Suprapubic skin (tissue), 4 donors: Measurements from ENCODE around the gene COG1. TPM values are rescaled to one million over a fixed set of nuclear protein-coding genes. Genes with fewer than 3 reads are reported as not detected.

Source experiments
- DNase-seq, 2 donors: peaks; one replicate each; pipeline ENCODE4 v3.0.0-alpha.2; 2019; ENCODE audit warnings: low spot score in 2 of 2
- H3K27ac ChIP-seq: fragments of 200-600 bp; sonication (generic); one replicate; pipeline ENCODE4 v1.5.1; 2019
- H3K27me3 ChIP-seq: fragments of 200-600 bp; sonication (generic); one replicate; pipeline ENCODE4 v1.5.1; 2019
- H3K36me3 ChIP-seq: fragments of 200-600 bp; sonication (generic); one replicate; pipeline ENCODE4 v1.5.1; 2019
- H3K4me1 ChIP-seq: fragments of 200-600 bp; sonication (generic); one replicate; pipeline ENCODE4 v1.5.1; 2019
- H3K4me3 ChIP-seq: fragments of 200-600 bp; sonication (generic); one replicate; pipeline ENCODE4 v1.5.1; 2019; ENCODE audit warnings: mild to moderate bottlenecking
- H3K9me3 ChIP-seq: fragments of 200-600 bp; sonication (generic); one replicate; pipeline ENCODE4 v1.5.1; 2019
- EP300 ChIP-seq: sonication (generic); formaldehyde crosslinking; IDR thresholded peaks from one replicate; pipeline ENCODE4 v1.6.1; 2017; ENCODE audit warnings: antibody characterized with exemption
- POLR2A ChIP-seq, 2 donors: fragments of 450-650 bp; IDR thresholded peaks; one replicate each; pipeline ENCODE4 v1.6.1; 2017; ENCODE audit warnings: antibody characterized with exemption in 2 of 2, mild to moderate bottlenecking in 2 of 2, moderate library complexity in 2 of 2
- POLR2AphosphoS5 ChIP-seq, 3 donors: sonication (generic); formaldehyde crosslinking; IDR thresholded peaks; one replicate each; pipeline ENCODE4 v1.6.1; 2017; ENCODE audit warnings: antibody characterized with exemption in 3 of 3
- WGBS: methylation state at CpG from one replicate; pipeline ENCODE4 v1.1.5; 2018; 5-methylcytosine and 5-hydroxymethylcytosine counted together
- total RNA-seq, 4 donors: library from RNA; depleted of rRNA; stranded (reverse); fragments of >200 nt; gene quantifications; one replicate each; pipeline ENCODE4 v1.1.0, GENCODE V29; 2016
- TF ChIP-seq, protein P1 (sequence below), 2 donors: fragments of 200-600 bp in 1 of 2; fragments of 450-650 bp in 1 of 2; sonication (generic) in 1 of 2; IDR thresholded peaks; one replicate each; pipeline ENCODE4 v1.5.1; 2016 to 2019; ENCODE audit warnings: antibody characterized with exemption in 2 of 2, mild to moderate bottlenecking in 1 of 2, moderate library complexity in 1 of 2

Gene COG1
- total RNA-seq, 4 donors from 2014 or later: 17.9 to 65.8 (median 23.8) TPM

DNA sequence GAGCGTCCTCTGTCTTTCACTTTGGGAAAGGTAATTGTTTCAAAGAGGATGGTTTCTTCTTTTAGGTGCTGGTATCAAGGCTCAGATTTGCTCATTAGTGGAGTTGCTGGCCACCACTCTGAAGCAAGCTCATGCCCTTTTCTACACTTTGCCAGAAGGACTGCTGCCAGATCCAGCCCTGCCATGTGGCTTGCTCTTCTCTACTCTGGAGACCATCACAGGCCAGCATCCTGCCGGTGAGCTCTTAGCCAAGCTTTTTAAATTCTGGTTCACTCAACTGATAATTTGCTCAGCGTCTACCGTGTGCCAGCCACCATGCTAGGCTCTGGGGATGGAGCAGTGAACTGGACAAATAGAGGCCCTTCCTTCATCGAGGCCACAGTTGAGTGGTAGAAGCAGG lies 4.3 kb downstream of the COG1 start:
- DNase-seq: no peak
- TF ChIP-seq POLR2A (IDR thresholded peaks at IDR 0.05): no peak
- no peak for TF ChIP-seq POLR2AphosphoS5 (IDR thresholded peaks at IDR 0.05)
- no peak for TF ChIP-seq EP300
- H3K27ac ChIP-seq: no peak overlapping the region
- H3K27me3 ChIP-seq: no peaks in the 10 kb centered on the region
- 79% methylated on average over 4 of the region's 5 CpGs for WGBS
- peaks cover 20% of the 10 kb centered on the region for H3K4me1 ChIP-seq
- H3K4me3 ChIP-seq: no peak overlapping the region
- H3K36me3 ChIP-seq: peaks cover 58% of the 10 kb centered on the region
- no peaks in the 10 kb centered on the region for H3K9me3 ChIP-seq

GRCh38 chr17:73198201-73198929 lies 5.5 kb downstream of the COG1 start:
- DNase-seq: no peak
- TF ChIP-seq EP300 (no peak), POLR2A (IDR thresholded peaks at IDR 0.05) (no peak), POLR2AphosphoS5 (IDR thresholded peaks at IDR 0.05) (no peak)
- TF ChIP-seq, protein P1, sequence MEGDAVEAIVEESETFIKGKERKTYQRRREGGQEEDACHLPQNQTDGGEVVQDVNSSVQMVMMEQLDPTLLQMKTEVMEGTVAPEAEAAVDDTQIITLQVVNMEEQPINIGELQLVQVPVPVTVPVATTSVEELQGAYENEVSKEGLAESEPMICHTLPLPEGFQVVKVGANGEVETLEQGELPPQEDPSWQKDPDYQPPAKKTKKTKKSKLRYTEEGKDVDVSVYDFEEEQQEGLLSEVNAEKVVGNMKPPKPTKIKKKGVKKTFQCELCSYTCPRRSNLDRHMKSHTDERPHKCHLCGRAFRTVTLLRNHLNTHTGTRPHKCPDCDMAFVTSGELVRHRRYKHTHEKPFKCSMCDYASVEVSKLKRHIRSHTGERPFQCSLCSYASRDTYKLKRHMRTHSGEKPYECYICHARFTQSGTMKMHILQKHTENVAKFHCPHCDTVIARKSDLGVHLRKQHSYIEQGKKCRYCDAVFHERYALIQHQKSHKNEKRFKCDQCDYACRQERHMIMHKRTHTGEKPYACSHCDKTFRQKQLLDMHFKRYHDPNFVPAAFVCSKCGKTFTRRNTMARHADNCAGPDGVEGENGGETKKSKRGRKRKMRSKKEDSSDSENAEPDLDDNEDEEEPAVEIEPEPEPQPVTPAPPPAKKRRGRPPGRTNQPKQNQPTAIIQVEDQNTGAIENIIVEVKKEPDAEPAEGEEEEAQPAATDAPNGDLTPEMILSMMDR (IDR thresholded peaks at IDR 0.05): no peak
- Histone ChIP-seq H3K27ac (no peak overlapping the region), H3K36me3 (peaks cover 70% of the 10 kb centered on the region), H3K9me3 (no peaks in the 10 kb centered on the region), H3K27me3 (no peaks in the 10 kb centered on the region), H3K4me3 (no peak overlapping the region), H3K4me1 (peaks cover 24% of the 10 kb centered on the region)
- WGBS: 86% methylated on average over 9 of the region's 9 CpGs

DNA sequence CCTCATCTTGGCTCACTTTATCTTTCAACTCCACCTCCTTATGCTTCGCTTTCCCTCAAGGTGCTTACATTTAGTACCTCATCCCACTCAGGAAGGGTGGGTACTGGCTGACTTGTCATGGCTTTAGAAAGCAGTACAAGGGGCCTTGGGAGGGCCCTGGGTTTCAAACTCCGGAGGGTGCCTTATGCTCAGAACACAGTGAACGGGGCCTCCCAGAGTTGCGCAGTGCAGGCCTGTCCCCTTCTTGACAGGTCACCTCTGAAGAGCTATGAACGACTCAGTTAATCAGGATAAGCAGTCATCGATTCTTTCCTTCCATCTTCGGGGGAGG lies 6.0 kb downstream of the COG1 start:
- H3K36me3 ChIP-seq: peaks cover 76% of the 10 kb centered on the region
- H3K27ac ChIP-seq: no peak overlapping the region
- no peak overlapping the region for H3K4me3 ChIP-seq
- H3K27me3 ChIP-seq: no peaks in the 10 kb centered on the region
- DNase-seq: no peak
- no peaks in the 10 kb centered on the region for H3K9me3 ChIP-seq
- peaks cover 19% of the 10 kb centered on the region for H3K4me1 ChIP-seq
- TF ChIP-seq, protein P1 (IDR thresholded peaks at IDR 0.05): no peak
- no peak for TF ChIP-seq POLR2A (IDR thresholded peaks at IDR 0.05)
- 97% methylated on average over 7 of the region's 7 CpGs for WGBS

GRCh38 chr17:73199751-73200317 lies 7.0 kb downstream of the COG1 start:
- WGBS: 91% methylated on average over 7 of the region's 8 CpGs
- Histone ChIP-seq H3K4me1 (peaks cover 13% of the 10 kb centered on the region), H3K9me3 (no peaks in the 10 kb centered on the region), H3K27ac (no peak overlapping the region), H3K4me3 (no peak overlapping the region), H3K27me3 (no peaks in the 10 kb centered on the region), H3K36me3 (peaks cover 85% of the 10 kb centered on the region)
- TF ChIP-seq POLR2AphosphoS5 (IDR thresholded peaks at IDR 0.05) (no peak), EP300 (no peak), POLR2A (IDR thresholded peaks at IDR 0.05) (no peak)
- TF ChIP-seq, protein P1 (IDR thresholded peaks at IDR 0.05): no peak
- no peak for DNase-seq

DNA sequence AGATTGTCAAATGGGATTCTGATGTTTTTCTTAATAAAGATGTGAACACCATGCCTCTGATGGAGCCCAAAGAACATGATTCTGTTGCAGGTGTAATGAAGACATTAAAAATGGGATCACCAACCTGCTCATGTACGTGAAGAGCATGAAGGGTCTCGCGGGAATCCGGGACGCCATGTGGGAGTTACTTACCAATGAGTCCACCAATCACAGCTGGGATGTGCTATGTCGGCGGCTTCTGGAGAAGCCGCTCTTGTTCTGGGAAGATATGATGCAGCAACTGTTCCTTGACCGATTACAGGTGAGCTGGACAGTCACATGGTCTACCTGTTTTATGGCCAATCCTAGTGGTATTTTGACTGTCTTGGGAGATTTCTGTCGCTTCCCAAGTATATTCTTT lies 7.6 kb downstream of the COG1 start:
- H3K4me1 ChIP-seq: peaks cover 13% of the 10 kb centered on the region
- no peak for DNase-seq
- H3K4me3 ChIP-seq: no peak overlapping the region
- no peak for TF ChIP-seq POLR2A (IDR thresholded peaks at IDR 0.05)
- TF ChIP-seq, protein P1 (IDR thresholded peaks at IDR 0.05): no peak
- TF ChIP-seq POLR2AphosphoS5 (IDR thresholded peaks at IDR 0.05): no peak
- no peak for TF ChIP-seq EP300
- no peaks in the 10 kb centered on the region for H3K27me3 ChIP-seq
- no peak overlapping the region for H3K27ac ChIP-seq
- H3K36me3 ChIP-seq: peaks cover 91% of the 10 kb centered on the region
- H3K9me3 ChIP-seq: no peaks in the 10 kb centered on the region
- 89% methylated on average over 10 of the region's 10 CpGs for WGBS
